HG03558 (cell line): ENCODE data around the gene CPEB2.

Experiments used
- ATAC-seq: cut with Tn5 transposase; IDR thresholded peaks from one replicate; pipeline ENCODE4 v1.9.1; 2021; ENCODE audit warnings: moderate number of reproducible peaks; ENCODE audit not compliant: unreplicated experiment; ENCODE audit errors: extremely low read depth

The CPEB2 gene

GRCh38 chr4:15109600-15109999, 107.3 kb downstream of the CPEB2 start:
- ATAC-seq = no peak

- no peak for ATAC-seq
Measured at GRCh38 chr4:15110120-15110571, 107.9 kb downstream of the CPEB2 start.

DNA sequence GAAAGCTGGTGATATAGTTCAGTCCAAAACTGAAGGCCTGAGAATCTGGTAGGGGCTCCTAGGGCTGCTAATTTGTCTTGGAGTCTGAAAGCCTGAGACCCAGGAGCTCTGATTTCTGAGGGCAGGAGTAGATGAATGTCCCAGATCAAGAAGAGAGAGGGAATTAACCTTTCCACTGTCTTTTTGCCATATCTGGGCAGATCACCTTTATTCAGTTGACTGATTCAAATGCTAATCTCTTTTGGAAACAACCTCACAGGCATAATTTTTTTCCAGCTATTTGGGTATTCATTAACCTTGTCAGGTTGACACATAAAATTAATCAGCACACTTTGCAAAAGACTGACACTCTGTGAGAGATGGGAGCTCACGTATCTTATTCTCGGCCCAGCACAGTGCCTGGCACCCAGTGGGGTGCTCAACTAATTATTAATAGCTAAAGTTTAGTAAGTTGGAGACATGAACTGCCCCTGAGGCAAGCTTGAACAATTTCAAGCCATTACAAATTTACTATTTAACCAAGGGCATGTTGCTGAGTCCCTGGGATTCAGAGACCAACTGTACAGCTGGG, 114.3 kb downstream of the CPEB2 start:
- no peak for ATAC-seq

GRCh38 chr4:15117270-15117946, 115.1 kb downstream of the CPEB2 start:
- ATAC-seq = peak; percentile 52

DNA sequence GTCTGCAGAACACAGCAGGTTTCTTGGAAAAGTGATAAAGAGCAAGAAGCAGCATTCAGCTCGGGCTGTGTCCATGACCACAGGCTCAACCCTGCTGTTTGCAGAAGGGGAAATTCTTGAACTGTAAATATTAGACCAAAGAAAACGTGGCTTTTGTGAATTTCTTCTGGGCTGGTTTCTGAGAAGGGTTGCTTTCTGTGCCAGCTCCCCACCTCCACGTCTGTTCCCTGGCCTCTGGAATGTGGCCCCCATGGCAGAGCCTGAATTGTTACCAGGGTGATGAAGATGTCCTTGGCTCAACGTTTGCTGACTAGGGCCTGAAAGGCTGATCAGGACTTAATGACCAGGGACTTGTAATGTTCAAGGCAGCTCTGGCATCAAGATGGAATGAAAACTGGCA, 116.0 kb downstream of the CPEB2 start:
- no peak for ATAC-seq
